Mesendoderm (in vitro differentiated cells): ENCODE data around the gene IRF7.
"Not testable (repeated sequence)": the region's sequence is repeated elsewhere in the genome, so short reads cannot be mapped to it uniquely, and the experiment has no call there.

Experiments used
- DNase-seq: peaks from one replicate; pipeline ENCODE4 v3.0.0; 2013
- H2AK5ac ChIP-seq: 2 replicates; pipeline ENCODE4 v1.6.1; 2013; ENCODE audit warnings: low read length, inconsistent platforms
- H2BK120ac ChIP-seq: 2 replicates; pipeline ENCODE4 v1.6.1; 2013; ENCODE audit warnings: low read depth, mild to moderate bottlenecking, low read length, moderate library complexity, mixed read lengths
- H2BK15ac ChIP-seq: replicated peaks from 2 replicates; pipeline ENCODE4 v1.6.1; 2013; ENCODE audit warnings: low read depth, mild to moderate bottlenecking, moderate library complexity
- H2BK5ac ChIP-seq: 2 replicates; pipeline ENCODE4 v1.6.1; 2013; ENCODE audit warnings: low read length, inconsistent platforms
- H3K18ac ChIP-seq: 2 replicates; pipeline ENCODE4 v1.6.1; 2013; ENCODE audit warnings: mild to moderate bottlenecking, low read length, mixed read lengths
- H3K23ac ChIP-seq: one replicate; pipeline ENCODE4 v1.6.1; 2013; ENCODE audit warnings: low read length
- H3K27ac ChIP-seq: 2 replicates; pipeline ENCODE4 v1.5.1; 2013; ENCODE audit warnings: low read depth, mild to moderate bottlenecking, inconsistent platforms, low read length, moderate library complexity
- H3K27me3 ChIP-seq: 2 replicates; pipeline ENCODE4 v1.6.1; 2013; ENCODE audit warnings: low read length, control low read depth, mild to moderate bottlenecking, inconsistent platforms; ENCODE audit not compliant: insufficient read depth, poor library complexity
- H3K36me3 ChIP-seq: 2 replicates; pipeline ENCODE4 v1.6.1; 2013; ENCODE audit warnings: low read length, inconsistent platforms; ENCODE audit not compliant: control insufficient read depth, insufficient read depth
- H3K4ac ChIP-seq: one replicate; pipeline ENCODE4 v1.6.1; 2013; ENCODE audit warnings: low read depth, mild to moderate bottlenecking, low read length, moderate library complexity
- H3K4me1 ChIP-seq: 2 replicates; pipeline ENCODE4 v1.6.1; 2013; ENCODE audit warnings: low read depth, low read length, inconsistent platforms; ENCODE audit not compliant: control insufficient read depth
- H3K4me2 ChIP-seq: 2 replicates; pipeline ENCODE4 v1.6.1; 2013; ENCODE audit warnings: low read length
- H3K4me3 ChIP-seq: 2 replicates; pipeline ENCODE4 v1.5.1; 2013; ENCODE audit warnings: mild to moderate bottlenecking, low read length
- H3K56ac ChIP-seq: one replicate; pipeline ENCODE4 v1.6.1; 2013; ENCODE audit warnings: low read length
- H3K79me1 ChIP-seq: 2 replicates; pipeline ENCODE4 v1.6.1; 2013; ENCODE audit warnings: low read length, inconsistent platforms
- H3K79me2 ChIP-seq: 2 replicates; pipeline ENCODE4 v1.6.1; 2013; ENCODE audit warnings: mild to moderate bottlenecking, low read length; ENCODE audit not compliant: control insufficient read depth, insufficient read depth
- H3K9ac ChIP-seq: 2 replicates; pipeline ENCODE4 v1.6.1; 2013; ENCODE audit warnings: low read length, inconsistent platforms
- H4K5ac ChIP-seq: one replicate; pipeline ENCODE4 v1.6.1; 2013; ENCODE audit warnings: low read length
- H4K8ac ChIP-seq: one replicate; pipeline ENCODE4 v1.6.1; 2013; ENCODE audit warnings: low read depth, mild to moderate bottlenecking, control low read depth, low read length, moderate library complexity
- WGBS: extraction: QIAGEN DNeasy Blood & Tissue Kit; methylation state at CpG from one replicate; pipeline ENCODE4 v1.1.7; 2013; ENCODE audit warnings: low lambda C conversion rate, missing lambda C conversion rate; ENCODE audit not compliant: insufficient coverage; ENCODE audit errors: extremely low coverage; 5-methylcytosine and 5-hydroxymethylcytosine counted together

IRF7 gene

DNA sequence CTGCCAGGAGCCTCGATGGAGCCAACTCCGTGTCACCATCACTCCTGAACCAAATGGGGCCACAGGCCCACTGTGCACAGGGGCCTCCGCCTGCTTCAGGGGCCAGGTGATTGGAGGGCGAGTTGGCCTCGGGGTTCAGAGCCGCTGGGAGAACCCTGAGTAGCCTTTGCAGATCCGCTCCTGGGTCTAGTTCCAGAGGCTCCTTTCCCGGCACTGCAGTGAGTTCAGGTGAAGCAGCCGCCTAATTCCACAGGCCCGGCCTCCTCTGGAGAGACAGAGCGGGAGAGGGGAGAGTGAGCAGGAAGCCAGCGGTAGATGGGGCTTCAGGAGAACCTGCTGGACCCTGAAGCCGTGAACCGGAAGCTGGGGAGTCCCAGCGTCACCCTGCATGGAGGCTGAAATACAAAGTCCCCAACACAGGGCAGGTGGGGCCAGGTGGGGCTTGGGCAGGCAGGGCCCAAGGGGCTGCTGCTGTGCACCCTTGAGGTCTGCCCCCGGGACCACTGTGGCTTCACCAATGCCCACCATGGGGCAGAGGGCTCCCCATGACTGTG lies 43.9 kb upstream of the IRF7 start:
- H3K23ac ChIP-seq, result no peak overlapping the region
- no peak overlapping the region for H3K4me3 ChIP-seq
- no peak overlapping the region for H3K56ac ChIP-seq
- DNase-seq, result no peak
- no peak overlapping the region for H4K8ac ChIP-seq
- no peak overlapping the region for H3K4me2 ChIP-seq
- no peak overlapping the region for H3K9ac ChIP-seq
- no peak overlapping the region for H3K18ac ChIP-seq
- H4K5ac ChIP-seq, result no peak overlapping the region
- H3K36me3 ChIP-seq, result no peaks in the 10 kb centered on the region
- no peak overlapping the region for H2AK5ac ChIP-seq
- no peak overlapping the region for H3K4ac ChIP-seq
- no peak overlapping the region for H2BK120ac ChIP-seq
- H3K79me1 ChIP-seq, result peaks cover 2% of the 10 kb centered on the region
- H3K4me1 ChIP-seq, result no peaks in the 10 kb centered on the region
- no CpG with 5 or more reads among the region's 16 CpGs for WGBS
- no peak overlapping the region for H2BK5ac ChIP-seq
- no peak overlapping the region for H3K27ac ChIP-seq
- H2BK15ac ChIP-seq, result no peak overlapping the region
- H3K79me2 ChIP-seq, result peaks cover 2% of the 10 kb centered on the region
- H3K27me3 ChIP-seq, result no peaks in the 10 kb centered on the region

DNA sequence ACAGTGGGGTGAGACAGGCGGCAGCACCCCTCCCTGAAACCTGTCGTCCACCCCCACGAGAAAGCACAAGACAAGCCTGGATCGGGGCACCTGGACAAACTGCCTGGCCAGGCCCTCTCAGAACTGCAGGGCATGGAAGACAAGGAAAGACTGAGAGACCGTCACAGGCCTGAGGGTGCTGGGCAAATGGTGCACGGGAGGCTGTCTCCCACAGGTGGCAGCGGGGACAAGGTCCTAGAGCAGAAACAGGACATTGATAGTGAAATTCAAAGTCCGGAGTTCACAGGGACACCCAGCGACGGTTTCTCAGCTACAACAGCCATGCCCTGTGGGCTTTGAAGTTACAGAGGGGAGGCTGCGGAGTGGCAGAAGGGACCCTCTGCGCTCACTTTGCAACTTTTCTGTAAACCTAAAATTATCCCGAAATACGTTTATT lies 42.0 kb upstream of the IRF7 start:
- no peak overlapping the region for H3K9ac ChIP-seq
- no peak overlapping the region for H3K18ac ChIP-seq
- H4K8ac ChIP-seq, result no peak overlapping the region
- H3K79me1 ChIP-seq, result peaks cover 2% of the 10 kb centered on the region
- H3K23ac ChIP-seq, result no peak overlapping the region
- H3K56ac ChIP-seq, result no peak overlapping the region
- H3K4me3 ChIP-seq, result no peak overlapping the region
- no peak overlapping the region for H2AK5ac ChIP-seq
- H2BK5ac ChIP-seq, result no peak overlapping the region
- H2BK120ac ChIP-seq, result no peak overlapping the region
- WGBS, result no CpG with 5 or more reads among the region's 14 CpGs
- no peaks in the 10 kb centered on the region for H3K4me1 ChIP-seq
- no peak overlapping the region for H3K27ac ChIP-seq
- DNase-seq, result no peak
- no peaks in the 10 kb centered on the region for H3K36me3 ChIP-seq
- no peak overlapping the region for H3K4me2 ChIP-seq
- H3K4ac ChIP-seq, result no peak overlapping the region
- H3K79me2 ChIP-seq, result peaks cover 2% of the 10 kb centered on the region
- no peak overlapping the region for H4K5ac ChIP-seq
- no peak overlapping the region for H2BK15ac ChIP-seq
- H3K27me3 ChIP-seq, result no peaks in the 10 kb centered on the region

DNA sequence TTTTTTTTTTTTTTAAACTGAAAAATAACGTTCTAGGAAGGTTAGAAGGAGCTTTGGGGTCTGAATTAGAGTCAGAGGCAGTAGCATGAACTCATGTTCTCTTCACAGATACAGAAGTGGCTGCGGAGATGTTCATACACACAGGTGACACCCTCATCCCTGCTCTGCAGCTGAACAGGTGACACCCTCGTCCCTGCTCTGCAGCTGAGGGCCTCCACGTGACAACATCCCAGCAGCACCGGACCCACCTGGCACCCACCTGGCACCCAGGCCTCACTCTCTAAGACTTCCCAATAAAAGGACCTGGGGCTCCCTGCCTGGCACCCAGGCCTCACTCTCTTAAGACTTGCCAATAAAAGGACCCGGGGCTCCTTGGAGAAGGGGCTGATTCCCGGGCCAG lies 41.1 kb upstream of the IRF7 start:
- no peaks in the 10 kb centered on the region for H3K36me3 ChIP-seq

DNA sequence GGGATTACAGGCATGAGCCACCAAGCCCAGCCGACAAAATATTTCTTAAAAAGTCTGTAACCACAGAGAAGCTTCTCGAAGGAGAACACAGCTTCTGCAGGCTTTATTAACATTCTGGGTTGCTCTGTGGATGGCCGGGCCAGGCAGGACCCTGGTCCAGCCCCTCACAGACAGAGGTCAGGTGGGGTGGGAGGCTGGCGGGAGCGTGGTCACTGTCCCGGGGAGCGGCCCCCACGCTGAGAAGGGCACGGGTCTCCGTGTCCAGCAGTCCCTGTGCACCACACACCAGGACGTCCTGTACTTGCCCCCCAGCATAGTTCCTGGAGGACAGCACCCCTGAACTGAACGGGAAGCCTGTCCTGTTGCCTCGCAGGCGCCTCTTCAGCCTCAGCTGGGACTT lies 40.7 kb upstream of the IRF7 start:
- no peaks in the 10 kb centered on the region for H3K79me1 ChIP-seq
- H4K5ac ChIP-seq, result no peak overlapping the region
- no peak overlapping the region for H3K23ac ChIP-seq
- no peak overlapping the region for H3K4ac ChIP-seq
- H3K4me1 ChIP-seq, result no peaks in the 10 kb centered on the region
- H3K79me2 ChIP-seq, result no peaks in the 10 kb centered on the region
- no peak for DNase-seq
- H3K27me3 ChIP-seq, result no peaks in the 10 kb centered on the region
- H2BK15ac ChIP-seq, result no peak overlapping the region
- no peak overlapping the region for H2BK120ac ChIP-seq
- H3K4me3 ChIP-seq, result no peak overlapping the region
- no peak overlapping the region for H2BK5ac ChIP-seq
- no peak overlapping the region for H3K27ac ChIP-seq
- H3K18ac ChIP-seq, result no peak overlapping the region
- H3K9ac ChIP-seq, result no peak overlapping the region
- H3K4me2 ChIP-seq, result no peak overlapping the region
- H3K36me3 ChIP-seq, result no peaks in the 10 kb centered on the region
- no peak overlapping the region for H4K8ac ChIP-seq
- no peak overlapping the region for H3K56ac ChIP-seq
- no peak overlapping the region for H2AK5ac ChIP-seq
- WGBS, result no CpG with 5 or more reads among the region's 14 CpGs

More for the DNA sequence above, 41.1 kb upstream of the IRF7 start:
- Histone ChIP-seq H4K8ac (no peak overlapping the region), H3K4ac (no peak overlapping the region), H4K5ac (no peak overlapping the region), H3K27me3 (no peaks in the 10 kb centered on the region), H3K4me3 (no peak overlapping the region), H2BK120ac (no peak overlapping the region), H3K56ac (no peak overlapping the region), H3K79me2 (no peaks in the 10 kb centered on the region), H3K9ac (no peak overlapping the region), H2BK15ac (no peak overlapping the region), H3K18ac (no peak overlapping the region), H3K27ac (no peak overlapping the region), H2BK5ac (no peak overlapping the region), H3K4me2 (no peak overlapping the region), H2AK5ac (no peak overlapping the region), H3K79me1 (no peaks in the 10 kb centered on the region), H3K23ac (no peak overlapping the region), H3K4me1 (no peaks in the 10 kb centered on the region)
- no peak for DNase-seq
- WGBS, result no CpG with 5 or more reads among the region's 7 CpGs

- H4K8ac ChIP-seq, result no peak overlapping the region
- no peaks in the 10 kb centered on the region for H3K79me1 ChIP-seq
- no peak overlapping the region for H3K56ac ChIP-seq
- H3K79me2 ChIP-seq, result no peaks in the 10 kb centered on the region
- H3K36me3 ChIP-seq, result no peaks in the 10 kb centered on the region
- H3K23ac ChIP-seq, result no peak overlapping the region
- H3K4ac ChIP-seq, result no peak overlapping the region
- H2BK15ac ChIP-seq, result no peak overlapping the region
- no peak for DNase-seq
- no peak overlapping the region for H2BK5ac ChIP-seq
- no peak overlapping the region for H3K4me2 ChIP-seq
- no peak overlapping the region for H3K27ac ChIP-seq
- no peak overlapping the region for H3K18ac ChIP-seq
- no peak overlapping the region for H4K5ac ChIP-seq
- H3K9ac ChIP-seq, result no peak overlapping the region
- no peak overlapping the region for H2BK120ac ChIP-seq
- no peaks in the 10 kb centered on the region for H3K4me1 ChIP-seq
- no CpG with 5 or more reads among the region's 30 CpGs for WGBS
- H3K4me3 ChIP-seq, result no peak overlapping the region
- H2AK5ac ChIP-seq, result no peak overlapping the region
- H3K27me3 ChIP-seq, result no peaks in the 10 kb centered on the region
Measured at GRCh38 chr11:655036-655726, 39.4 kb upstream of the IRF7 start.

GRCh38 chr11:654444-654843 lies 38.7 kb upstream of the IRF7 start:
- not testable (repeated sequence) for DNase-seq, H3K9ac ChIP-seq, H3K56ac ChIP-seq, H4K5ac ChIP-seq, H3K27ac ChIP-seq, H2BK5ac ChIP-seq, H3K79me1 ChIP-seq, H2BK15ac ChIP-seq, H2BK120ac ChIP-seq, H3K4me2 ChIP-seq, H3K79me2 ChIP-seq, H3K36me3 ChIP-seq, H4K8ac ChIP-seq, H3K18ac ChIP-seq, H3K4me1 ChIP-seq, H3K4me3 ChIP-seq, H3K23ac ChIP-seq, H3K4ac ChIP-seq, H3K27me3 ChIP-seq, H2AK5ac ChIP-seq
- no CpG with 5 or more reads among the region's 12 CpGs for whole genome bisulfite sequencing
